Glutamatergic neuron (in vitro differentiated cells): ENCODE measurements around the gene PEX1. TPM values are rescaled to one million over a fixed set of nuclear protein-coding genes. Genes with fewer than 3 reads are reported as not detected.
"Not testable (repeated sequence)": the region's sequence is repeated elsewhere in the genome, so short reads cannot be mapped to it uniquely, and the experiment has no call there.

Experiments
- DNase-seq: peaks from one replicate; pipeline ENCODE4 v3.0.0; 2022
- H3K27ac Mint-ChIP-seq: one replicate; pipeline ENCODE4 v1.8.0; 2020; ENCODE audit warnings: mild to moderate bottlenecking, mixed read lengths, inconsistent platforms; ENCODE audit not compliant: unreplicated experiment
- H3K27me3 Mint-ChIP-seq: one replicate; pipeline ENCODE4 v1.8.0; 2020; ENCODE audit warnings: mild to moderate bottlenecking, moderate library complexity, mixed read lengths, inconsistent platforms; ENCODE audit not compliant: unreplicated experiment
- H3K36me3 Mint-ChIP-seq: one replicate; pipeline ENCODE4 v1.8.0; 2020; ENCODE audit warnings: mild to moderate bottlenecking, mixed read lengths, inconsistent platforms; ENCODE audit not compliant: unreplicated experiment
- H3K4me1 Mint-ChIP-seq: one replicate; pipeline ENCODE4 v1.8.0; 2020; ENCODE audit warnings: mild to moderate bottlenecking, low read depth, mixed read lengths, inconsistent platforms; ENCODE audit not compliant: unreplicated experiment
- H3K4me3 Mint-ChIP-seq: one replicate; pipeline ENCODE4 v1.8.0; 2020; ENCODE audit warnings: mild to moderate bottlenecking, mixed read lengths, inconsistent platforms; ENCODE audit not compliant: unreplicated experiment
- H3K9me3 Mint-ChIP-seq: one replicate; pipeline ENCODE4 v1.8.0; 2020; ENCODE audit warnings: mild to moderate bottlenecking, moderate library complexity, mixed read lengths, inconsistent platforms; ENCODE audit not compliant: unreplicated experiment
- CTCF ChIP-seq: fragments of 200-600 bp; sonication (generic); IDR thresholded peaks from one replicate; pipeline ENCODE4 v1.5.0; 2021; ENCODE audit not compliant: partially characterized antibody, unreplicated experiment
- total RNA-seq: library from RNA; stranded (reverse); fragmentation: NEBNext Ultra II Directional; extraction: Animal tissue kit (Norgen Biotek cat#: 25700); gene quantifications from one replicate; pipeline ENCODE4 v1.2.1, GENCODE V29; 2021; ENCODE audit not compliant: unreplicated experiment

The PEX1 gene
- total RNA-seq, 1 donor from 2014 or later, result 21.2 TPM

- Mint-ChIP-seq H3K9me3 (peaks cover under 1% of the 10 kb centered on the region), H3K27me3 (no peaks in the 10 kb centered on the region), H3K4me3 (no peak overlapping the region), H3K27ac (no peak overlapping the region), H3K4me1 (no peaks in the 10 kb centered on the region), H3K36me3 (no peaks in the 10 kb centered on the region)
- TF ChIP-seq CTCF, result no peak
- no peak for DNase-seq
Observed at GRCh38 chr7:92546856-92547497, 18.7 kb upstream of the PEX1 start.

GRCh38 chr7:92545116-92545515 is 16.8 kb upstream of the PEX1 start:
- H3K4me3 Mint-ChIP-seq, H3K36me3 Mint-ChIP-seq, H3K4me1 Mint-ChIP-seq, H3K27me3 Mint-ChIP-seq, DNase-seq, H3K9me3 Mint-ChIP-seq, H3K27ac Mint-ChIP-seq: not testable (repeated sequence)

GRCh38 chr7:92543542-92543941 is 15.2 kb upstream of the PEX1 start:
- not testable (repeated sequence) for DNase-seq, H3K27ac Mint-ChIP-seq, H3K27me3 Mint-ChIP-seq, H3K9me3 Mint-ChIP-seq, H3K4me1 Mint-ChIP-seq, H3K36me3 Mint-ChIP-seq, H3K4me3 Mint-ChIP-seq

GRCh38 chr7:92534572-92534971 is 6.3 kb upstream of the PEX1 start:
- H3K9me3 Mint-ChIP-seq, result no peaks in the 10 kb centered on the region
- H3K4me3 Mint-ChIP-seq, result no peak overlapping the region
- H3K4me1 Mint-ChIP-seq, result no peaks in the 10 kb centered on the region
- no peak for DNase-seq
- TF ChIP-seq CTCF, result no peak
- H3K27me3 Mint-ChIP-seq, result peaks cover 2% of the 10 kb centered on the region
- H3K36me3 Mint-ChIP-seq, result no peaks in the 10 kb centered on the region
- H3K27ac Mint-ChIP-seq, result no peak overlapping the region

- peak overlapping the region; percentile 96 for H3K27ac Mint-ChIP-seq
- no peaks in the 10 kb centered on the region for H3K36me3 Mint-ChIP-seq
- H3K9me3 Mint-ChIP-seq, result peaks cover 14% of the 10 kb centered on the region
- H3K4me1 Mint-ChIP-seq, result peaks cover 6% of the 10 kb centered on the region
- no peak for DNase-seq
- peak overlapping the region; percentile 94 for H3K4me3 Mint-ChIP-seq
- H3K27me3 Mint-ChIP-seq, result peaks cover 5% of the 10 kb centered on the region
- TF ChIP-seq CTCF, result no peak
Observed at GRCh38 chr7:92528958-92529264, 591 bp upstream of the PEX1 start.

- peak; percentile 11 for TF ChIP-seq CTCF
- H3K27ac Mint-ChIP-seq, result peak overlapping the region; percentile 76
- H3K36me3 Mint-ChIP-seq, result no peaks in the 10 kb centered on the region
- H3K4me1 Mint-ChIP-seq, result peaks cover 6% of the 10 kb centered on the region
- peaks cover 14% of the 10 kb centered on the region for H3K9me3 Mint-ChIP-seq
- H3K27me3 Mint-ChIP-seq, result peaks cover 4% of the 10 kb centered on the region
- H3K4me3 Mint-ChIP-seq, result peak overlapping the region; percentile 97
- peak; percentile 63 for DNase-seq
Observed at GRCh38 chr7:92527300-92528187, 776 bp downstream of the PEX1 start.
